ENCODE data around the gene ADAMTS16. TPM values are rescaled to one million over a fixed set of nuclear protein-coding genes. Genes with fewer than 3 reads are reported as not detected.

ADAMTS16 gene
- total RNA-seq, 1 donor from 2014 or later = 4.1 TPM

DNA sequence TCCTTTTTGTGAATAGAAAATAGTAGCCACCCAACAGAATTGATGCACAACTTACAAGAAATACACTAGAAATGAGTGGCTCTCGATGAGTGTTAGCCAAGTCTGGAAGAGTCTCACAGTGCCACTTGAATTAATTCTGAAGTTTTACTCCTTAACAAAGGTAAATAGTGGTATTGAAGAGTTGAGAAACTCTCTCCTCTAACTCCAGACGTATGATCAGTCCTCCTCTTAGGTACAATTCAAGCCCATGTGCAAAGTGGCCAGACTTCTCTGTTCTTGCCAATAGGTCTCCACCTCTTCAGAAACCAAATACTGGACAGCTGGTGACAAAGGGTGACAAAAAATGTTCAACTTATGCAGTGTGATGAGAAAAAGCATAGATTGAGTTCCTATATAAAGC, 38.5 kb upstream of the ADAMTS16 start:
- H3K9me3 Mint-ChIP-seq = no peaks in the 10 kb centered on the region

DNA sequence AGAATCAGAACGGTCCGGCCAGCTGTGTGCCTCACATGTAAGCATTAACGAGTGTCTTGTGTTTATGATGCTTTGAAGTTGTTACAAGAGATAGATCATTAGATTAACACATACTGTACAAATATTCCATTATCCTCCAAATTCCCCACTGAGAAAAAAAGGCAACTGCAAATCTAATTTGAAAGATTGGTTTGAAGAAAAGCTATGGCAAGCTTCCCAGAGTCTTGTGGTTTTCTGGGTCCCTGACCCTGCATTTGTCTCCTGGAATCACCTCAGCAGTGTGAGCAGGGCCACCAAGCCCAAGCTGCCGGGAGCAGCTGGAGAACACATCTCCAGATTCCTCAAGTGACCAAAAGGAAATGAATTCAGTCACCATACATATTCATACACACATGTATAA, 36.9 kb upstream of the ADAMTS16 start:
- Mint-ChIP-seq H3K36me3 (no peaks in the 10 kb centered on the region), H3K9me3 (no peaks in the 10 kb centered on the region), H3K27me3 (ENCODE audit: insufficient read depth, low read depth) (peaks cover 2% of the 10 kb centered on the region), H3K27ac (no peak overlapping the region), H3K4me1 (no peaks in the 10 kb centered on the region), H3K4me3 (no peak overlapping the region)
- Histone ChIP-seq H3K27me3 (no peaks in the 10 kb centered on the region), H3F3A (ENCODE audit: low read depth) (no peaks in the 10 kb centered on the region), H3K4me2 (no peak overlapping the region), H3K9ac (no peak overlapping the region), H3K4me1 (no peaks in the 10 kb centered on the region), H3K4me3 (no peak overlapping the region), H4K20me1 (ENCODE audit: low read depth) (no peaks in the 10 kb centered on the region), H2AFZ (replicated peaks) (no peak overlapping the region), H3K36me3 (no peaks in the 10 kb centered on the region), H3K9me3 (ENCODE audit: low read depth) (no peaks in the 10 kb centered on the region), H3K79me2 (ENCODE audit: low read depth) (no peaks in the 10 kb centered on the region), H3K27ac (no peak overlapping the region)
- DNase-seq (ENCODE audit: low spot score) = no peak
- no peak for TF ChIP-seq EZH2 (IDR thresholded peaks at IDR 0.05)
- TF ChIP-seq EZH2phosphoT487 (IDR thresholded peaks at IDR 0.05) = no peak
- TF ChIP-seq CTCF (IDR thresholded peaks at IDR 0.05) = no peak

More for the DNA sequence above, 38.5 kb upstream of the ADAMTS16 start:
- no peaks in the 10 kb centered on the region for H3K9me3 ChIP-seq (ENCODE audit: low read depth)
- TF ChIP-seq EZH2 (IDR thresholded peaks at IDR 0.05) = no peak
- H2AFZ ChIP-seq (replicated peaks) = no peak overlapping the region
- H3K4me1 ChIP-seq = no peaks in the 10 kb centered on the region
- Mint-ChIP-seq H3K4me1 (no peaks in the 10 kb centered on the region), H3K4me3 (no peak overlapping the region), H3K36me3 (no peaks in the 10 kb centered on the region), H3K27me3 (ENCODE audit: insufficient read depth, low read depth) (peaks cover 2% of the 10 kb centered on the region), H3K27ac (no peak overlapping the region)
- H3K79me2 ChIP-seq (ENCODE audit: low read depth) = no peaks in the 10 kb centered on the region
- no peak overlapping the region for H3K9ac ChIP-seq
- H3F3A ChIP-seq (ENCODE audit: low read depth) = no peaks in the 10 kb centered on the region
- no peak overlapping the region for H3K4me3 ChIP-seq
- no peaks in the 10 kb centered on the region for H3K27me3 ChIP-seq
- no peaks in the 10 kb centered on the region for H4K20me1 ChIP-seq (ENCODE audit: low read depth)
- DNase-seq (ENCODE audit: low spot score) = no peak
- H3K36me3 ChIP-seq = no peaks in the 10 kb centered on the region
- H3K4me2 ChIP-seq = no peak overlapping the region
- no peak overlapping the region for H3K27ac ChIP-seq

DNA sequence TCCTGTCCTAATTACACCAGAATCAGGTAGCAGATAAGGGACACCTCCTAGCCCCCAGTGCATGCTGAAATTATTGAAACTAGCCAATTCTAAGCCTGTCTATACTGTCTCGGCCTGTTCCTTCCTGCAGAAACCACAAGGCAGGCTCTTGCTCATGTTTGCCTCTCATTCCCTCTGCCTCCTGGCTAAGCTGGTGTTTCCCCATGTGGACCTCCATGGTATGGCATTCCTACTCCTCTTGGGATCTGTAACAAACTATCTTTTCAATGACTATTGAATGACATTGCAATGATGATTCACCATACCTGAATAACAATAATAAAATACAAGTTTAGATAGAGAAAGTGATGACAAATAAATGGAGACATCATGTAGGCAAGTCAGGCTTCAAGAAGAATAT, 35.6 kb upstream of the ADAMTS16 start:
- no peaks in the 10 kb centered on the region for H3K79me2 ChIP-seq (ENCODE audit: low read depth)
- Mint-ChIP-seq H3K4me1 (no peaks in the 10 kb centered on the region), H3K4me3 (no peak overlapping the region), H3K27ac (no peak overlapping the region), H3K27me3 (ENCODE audit: insufficient read depth, low read depth) (no peaks in the 10 kb centered on the region), H3K9me3 (no peaks in the 10 kb centered on the region), H3K36me3 (no peaks in the 10 kb centered on the region)
- H3K9me3 ChIP-seq (ENCODE audit: low read depth) = no peaks in the 10 kb centered on the region
- no peak overlapping the region for H3K4me3 ChIP-seq
- no peak overlapping the region for H3K27ac ChIP-seq
- H2AFZ ChIP-seq (replicated peaks) = no peak overlapping the region
- TF ChIP-seq EZH2phosphoT487 (IDR thresholded peaks at IDR 0.05) (no peak), CTCF (IDR thresholded peaks at IDR 0.05) (peak; percentile 8), EZH2 (IDR thresholded peaks at IDR 0.05) (no peak)
- no peaks in the 10 kb centered on the region for H3K4me1 ChIP-seq
- DNase-seq (ENCODE audit: low spot score) = no peak
- H3K9ac ChIP-seq = no peak overlapping the region
- H4K20me1 ChIP-seq (ENCODE audit: low read depth) = no peaks in the 10 kb centered on the region
- H3F3A ChIP-seq (ENCODE audit: low read depth) = no peaks in the 10 kb centered on the region
- H3K36me3 ChIP-seq = no peaks in the 10 kb centered on the region
- H3K27me3 ChIP-seq = no peaks in the 10 kb centered on the region
- no peak overlapping the region for H3K4me2 ChIP-seq

DNA sequence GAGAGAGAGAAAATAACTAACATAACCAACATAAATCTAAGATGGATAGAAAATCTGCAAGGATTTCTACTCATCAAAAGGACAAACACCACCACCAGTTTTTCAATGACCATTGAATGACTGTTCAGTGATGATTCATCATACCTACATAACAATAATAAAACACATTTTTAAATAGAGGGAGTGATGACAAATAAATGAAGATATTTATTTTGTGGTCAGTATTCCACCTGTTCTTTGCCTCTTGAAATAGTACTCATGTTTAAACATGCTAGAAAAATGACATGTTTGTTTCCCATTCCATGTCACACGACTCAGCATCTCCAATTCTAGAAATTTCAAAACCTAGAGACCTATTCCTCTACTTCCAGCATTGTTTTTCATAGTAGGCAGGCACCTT, 34.6 kb upstream of the ADAMTS16 start:
- Histone ChIP-seq H3K79me2 (ENCODE audit: low read depth) (no peaks in the 10 kb centered on the region), H3K4me3 (no peak overlapping the region), H3K36me3 (no peaks in the 10 kb centered on the region), H3K9me3 (ENCODE audit: low read depth) (no peaks in the 10 kb centered on the region), H2AFZ (replicated peaks) (no peak overlapping the region), H4K20me1 (ENCODE audit: low read depth) (no peaks in the 10 kb centered on the region), H3K27ac (no peak overlapping the region), H3F3A (ENCODE audit: low read depth) (no peaks in the 10 kb centered on the region), H3K27me3 (no peaks in the 10 kb centered on the region), H3K9ac (no peak overlapping the region), H3K4me2 (no peak overlapping the region), H3K4me1 (no peaks in the 10 kb centered on the region)
- Mint-ChIP-seq H3K4me3 (no peak overlapping the region), H3K27me3 (ENCODE audit: insufficient read depth, low read depth) (no peaks in the 10 kb centered on the region), H3K9me3 (no peaks in the 10 kb centered on the region), H3K27ac (no peak overlapping the region), H3K36me3 (no peaks in the 10 kb centered on the region), H3K4me1 (no peaks in the 10 kb centered on the region)
- no peak for DNase-seq (ENCODE audit: low spot score)
- TF ChIP-seq EZH2phosphoT487 (IDR thresholded peaks at IDR 0.05) (no peak), CTCF (IDR thresholded peaks at IDR 0.05) (no peak), EZH2 (IDR thresholded peaks at IDR 0.05) (no peak)

All from neural progenitor cell (in vitro differentiated cells).